GM12878 (cell line): ENCODE data around the gene HYAL4. TPM values are rescaled to one million over a fixed set of nuclear protein-coding genes. Genes with fewer than 3 reads are reported as not detected.

Source experiments
- ATAC-seq: fragments of 200-7000 bp; cut with Tn5 transposase; 3 replicates; pipeline ENCODE4 v1.9.1; 2020; ENCODE audit warnings: mild to moderate bottlenecking, moderate library complexity
- BruUV-seq: library from RNA; stranded (reverse); fragments of 400-500 nt; replicated peaks from 2 replicates; lab custom pipeline; 2021; lab: Mats Ljungman, UMichigan
- CTCF ChIA-PET: fragments of 300-600 bp; sonication (Branson Sonifier 250); formaldehyde crosslinking; extraction: SDS; loops from one replicate; lab custom pipeline; 2021; ENCODE audit warnings: inconsistent platforms; lab: Yijun Ruan, JAX
- POLR2A ChIA-PET: fragments of 350-600 bp; formaldehyde crosslinking; extraction: SDS; loops from one replicate; lab custom pipeline; 2021; ENCODE audit warnings: inconsistent platforms; lab: Charles Lee
- RAD21 ChIA-PET: fragments of 300-600 bp; sonication (Branson Sonifier 250); formaldehyde crosslinking; loops from one replicate; lab custom pipeline; 2023; ENCODE audit warnings: antibody characterized with exemption; ENCODE audit not compliant: unreplicated experiment; lab: Charles Lee
- SMC1A ChIA-PET: fragments of 300-600 bp; sonication (Branson Sonifier 250); formaldehyde crosslinking; loops from one replicate; lab custom pipeline; 2023; ENCODE audit not compliant: unreplicated experiment, uncharacterized antibody; lab: Charles Lee
- DNase-seq: peaks from one replicate; pipeline ENCODE4 v3.0.0-alpha.2; 2011; ENCODE audit warnings: low read depth, low spot score
- FAIRE-seq: peaks from 3 replicates; lab custom pipeline; 2011; peaks lifted over from hg19 to GRCh38; lab: Jason Lieb, UNC
- H2AFZ ChIP-seq: 2 replicates; pipeline ENCODE4 v1.6.0; 2011; ENCODE audit warnings: low read depth, low read length, control low read depth; ENCODE audit not compliant: control insufficient read depth
- H3K27ac ChIP-seq: 2 replicates; pipeline ENCODE4 v1.5.1; 2011; ENCODE audit warnings: control low read depth; ENCODE audit not compliant: control insufficient read depth, insufficient read depth
- H3K27me3 ChIP-seq, 2 experiments: replicated peaks in 1 of 2; 2 replicates each; pipeline versions ENCODE4 v1.6.0 to v1.6.1; 2011; ENCODE audit warnings: low read length in 1 of 2; ENCODE audit not compliant: control insufficient read depth in 2 of 2, insufficient read depth in 2 of 2
- H3K36me3 ChIP-seq, 2 experiments: 2 replicates each; pipeline ENCODE4 v1.5.1; 2011; ENCODE audit warnings: low read length in 1 of 2; ENCODE audit not compliant: control insufficient read depth in 2 of 2, insufficient read depth in 2 of 2
- H3K4me1 ChIP-seq: 2 replicates; pipeline ENCODE4 v1.6.1; 2011; ENCODE audit warnings: mild to moderate bottlenecking, low read length, moderate library complexity, mixed read lengths; ENCODE audit not compliant: control insufficient read depth, insufficient read depth
- H3K4me2 ChIP-seq: 2 replicates; pipeline ENCODE4 v1.6.0; 2011; ENCODE audit warnings: control low read depth; ENCODE audit not compliant: control insufficient read depth, insufficient read depth
- H3K4me3 ChIP-seq: fragments of 200-600 bp; sonication (generic); 2 replicates; pipeline ENCODE4 v1.5.1; 2016
- H3K79me2 ChIP-seq: 2 replicates; pipeline ENCODE4 v1.6.0; 2011; ENCODE audit warnings: low read length; ENCODE audit not compliant: control insufficient read depth, insufficient read depth
- H3K9ac ChIP-seq: 2 replicates; pipeline ENCODE4 v1.8.0; 2011; ENCODE audit warnings: low read length, control low read depth, mixed read lengths; ENCODE audit not compliant: control insufficient read depth, insufficient read depth
- H3K9me3 ChIP-seq: replicated peaks from 3 replicates; pipeline ENCODE4 v1.5.1; 2011; ENCODE audit warnings: mild to moderate bottlenecking, low read length; ENCODE audit not compliant: control insufficient read depth, insufficient read depth
- H4K20me1 ChIP-seq: 2 replicates; pipeline ENCODE4 v1.6.0; 2011; ENCODE audit not compliant: control insufficient read depth, insufficient read depth
- FOXK2 ChIP-seq: fragments of 450-650 bp; IDR thresholded peaks from 2 replicates; pipeline ENCODE4 v1.6.1; 2017; ENCODE audit warnings: mild to moderate bottlenecking, moderate library complexity
- HDGF ChIP-seq: fragments of 450-650 bp; IDR thresholded peaks from 2 replicates; pipeline ENCODE4 v1.6.1; 2016; ENCODE audit warnings: antibody characterized with exemption
- IRF4 ChIP-seq: IDR thresholded peaks from 2 replicates; pipeline ENCODE4 v1.6.1; 2011; ENCODE audit warnings: low read depth, low read length
- JUND ChIP-seq: IDR thresholded peaks from 2 replicates; pipeline ENCODE4 v1.6.1; 2012; ENCODE audit warnings: low read depth, mild to moderate bottlenecking, low read length, improper control_type of control experiment, moderate library complexity
- MEF2A ChIP-seq: IDR thresholded peaks from 2 replicates; pipeline ENCODE4 v1.6.1; 2011; ENCODE audit warnings: low read depth, mild to moderate bottlenecking, low read length, moderate library complexity; ENCODE audit not compliant: insufficient read depth
- MYB ChIP-seq: fragments of 150-350 bp; IDR thresholded peaks from 2 replicates; pipeline ENCODE4 v1.6.1; 2014; ENCODE audit warnings: mild to moderate bottlenecking, low read depth, low read length, borderline replicate concordance
- NFIC ChIP-seq: IDR thresholded peaks from 2 replicates; pipeline ENCODE4 v1.6.1; 2012; ENCODE audit warnings: low read depth, mild to moderate bottlenecking, inconsistent platforms, low read length, moderate library complexity
- SIN3A ChIP-seq: IDR thresholded peaks from 2 replicates; pipeline ENCODE4 v1.6.1; 2012; ENCODE audit warnings: low read depth, low read length, improper control_type of control experiment
- SMARCA5 ChIP-seq: fragments of 450-650 bp; IDR thresholded peaks from 2 replicates; pipeline ENCODE4 v1.6.1; 2017; ENCODE audit warnings: mild to moderate bottlenecking
- STAT1 ChIP-seq: fragments of 450-650 bp; conservative IDR thresholded peaks from 2 replicates; pipeline ENCODE4 v1.6.1; 2014; ENCODE audit warnings: antibody characterized with exemption, mild to moderate bottlenecking
- SUZ12 ChIP-seq: fragments of 200-600 bp; sonication (generic); IDR thresholded peaks from one replicate; pipeline ENCODE4 v1.6.1; 2018; ENCODE audit warnings: antibody characterized with exemption, mild to moderate bottlenecking; ENCODE audit not compliant: unreplicated experiment
- ZBED1 ChIP-seq: IDR thresholded peaks from 2 replicates; pipeline ENCODE4 v1.6.1; 2016; ENCODE audit warnings: borderline replicate concordance
- WGBS: methylation state at CpG from one replicate; pipeline ENCODE4 v1.1.6; 2016; ENCODE audit warnings: low lambda C conversion rate; ENCODE audit not compliant: insufficient replicate concordance, insufficient coverage; ENCODE audit errors: missing lambda C conversion rate; 5-methylcytosine and 5-hydroxymethylcytosine counted together
- in situ Hi-C: fragments of 300-500 bp; cut with MboI; formaldehyde crosslinking; loops from 9 replicates; pipeline ENCODE4 v1.14.3; 2018; ENCODE audit warnings: mixed read lengths
- intact Hi-C: fragments of 100-400 bp; cut with micrococcal nuclease; formaldehyde crosslinking; loops from one replicate; pipeline ENCODE4 v1.14.2; 2022; ENCODE audit not compliant: unreplicated experiment
- polyA plus RNA-seq, 11 experiments: library from polyadenylated mRNA; depleted of rRNA in 4 of 11; unstranded in 6 of 11; stranded (reverse) in 5 of 11; fragments of >200 nt; fragmentation: Nextera tagmentation in 4 of 11; fragmentation: Illumina TruSeq in 1 of 11; extraction: Ambion mirVana in 4 of 11; extraction: Trizol in 1 of 11; gene quantifications; 1 replicate in 1 of 11; 2 replicates in 10 of 11; pipeline versions ENCODE4 v1.2.1 to v1.2.3, GENCODE V29; 2011 to 2016; ENCODE audit warnings: inconsistent platforms in 2 of 11, missing spikeins in 2 of 11, low read depth in 1 of 11
- total RNA-seq, 4 experiments: library from RNA; depleted of rRNA in 3 of 4; stranded (reverse); fragments of >200 nt in 3 of 4; fragmentation: Illumina TruSeq in 1 of 4; extraction: Trizol in 1 of 4; gene quantifications; 2 replicates each; pipeline versions ENCODE4 v1.2.1 to v1.2.3, GENCODE V29; 2013 to 2021
- TF ChIP-seq, protein P1 (sequence below): fragments of 450-650 bp; IDR thresholded peaks from 2 replicates; pipeline ENCODE4 v1.6.1; 2018; ENCODE audit warnings: mild to moderate bottlenecking, low read depth, moderate library complexity; ENCODE audit not compliant: partially characterized antibody
- TF ChIP-seq, protein P2 (sequence below): fragments of 150-350 bp; IDR thresholded peaks from 2 replicates; pipeline ENCODE4 v1.6.1; 2014; ENCODE audit warnings: mild to moderate bottlenecking, low read depth, low read length
- TF ChIP-seq, protein P3 (sequence below): IDR thresholded peaks from 2 replicates; pipeline ENCODE4 v1.6.1; 2011; ENCODE audit warnings: low read depth, mild to moderate bottlenecking, low read length, moderate library complexity, borderline replicate concordance; ENCODE audit errors: extremely low read depth
- TF ChIP-seq, protein P4 (sequence below): IDR thresholded peaks from 2 replicates; pipeline ENCODE4 v1.6.1; 2011; ENCODE audit warnings: borderline replicate concordance, low read depth, mild to moderate bottlenecking, moderate library complexity, low read length; ENCODE audit not compliant: insufficient read depth, poor library complexity, severe bottlenecking
- TF ChIP-seq, protein P5 (sequence below): IDR thresholded peaks from 2 replicates; pipeline ENCODE4 v1.6.1; 2012; ENCODE audit warnings: low read depth, low read length, improper control_type of control experiment

Gene HYAL4
- total and polyA plus RNA-seq, 10 of the 15 experiments (the other 5 are each of a cell fraction or from before 2014, with no cell fraction given): 0.14 to 0.88 (median 0.26) TPM; not detected in 1

DNA sequence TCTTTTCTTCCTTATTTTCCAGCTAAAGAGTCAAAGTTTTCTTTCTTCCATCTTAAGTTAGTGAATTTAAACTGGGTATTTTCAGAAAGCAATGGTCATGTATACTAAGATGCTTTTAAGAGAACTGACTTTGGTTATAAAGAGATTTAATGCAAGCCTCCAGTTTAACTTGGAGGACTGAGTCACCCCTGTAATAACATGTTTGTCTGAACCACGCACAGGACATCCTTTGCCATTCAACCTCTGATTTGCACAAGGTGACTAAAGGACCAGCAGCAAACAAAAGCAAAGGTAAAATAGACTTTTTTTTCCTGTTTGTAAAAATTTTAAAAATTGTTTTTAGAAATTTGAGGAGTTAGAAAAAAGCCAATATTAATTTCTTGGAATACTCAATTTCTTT is 2.9 kb downstream of the HYAL4 start (continued):
- TF ChIP-seq, protein P1, sequence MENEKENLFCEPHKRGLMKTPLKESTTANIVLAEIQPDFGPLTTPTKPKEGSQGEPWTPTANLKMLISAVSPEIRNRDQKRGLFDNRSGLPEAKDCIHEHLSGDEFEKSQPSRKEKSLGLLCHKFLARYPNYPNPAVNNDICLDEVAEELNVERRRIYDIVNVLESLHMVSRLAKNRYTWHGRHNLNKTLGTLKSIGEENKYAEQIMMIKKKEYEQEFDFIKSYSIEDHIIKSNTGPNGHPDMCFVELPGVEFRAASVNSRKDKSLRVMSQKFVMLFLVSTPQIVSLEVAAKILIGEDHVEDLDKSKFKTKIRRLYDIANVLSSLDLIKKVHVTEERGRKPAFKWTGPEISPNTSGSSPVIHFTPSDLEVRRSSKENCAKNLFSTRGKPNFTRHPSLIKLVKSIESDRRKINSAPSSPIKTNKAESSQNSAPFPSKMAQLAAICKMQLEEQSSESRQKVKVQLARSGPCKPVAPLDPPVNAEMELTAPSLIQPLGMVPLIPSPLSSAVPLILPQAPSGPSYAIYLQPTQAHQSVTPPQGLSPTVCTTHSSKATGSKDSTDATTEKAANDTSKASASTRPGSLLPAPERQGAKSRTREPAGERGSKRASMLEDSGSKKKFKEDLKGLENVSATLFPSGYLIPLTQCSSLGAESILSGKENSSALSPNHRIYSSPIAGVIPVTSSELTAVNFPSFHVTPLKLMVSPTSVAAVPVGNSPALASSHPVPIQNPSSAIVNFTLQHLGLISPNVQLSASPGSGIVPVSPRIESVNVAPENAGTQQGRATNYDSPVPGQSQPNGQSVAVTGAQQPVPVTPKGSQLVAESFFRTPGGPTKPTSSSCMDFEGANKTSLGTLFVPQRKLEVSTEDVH: no peak
- TF ChIP-seq ZBED1: no peak
- no peak for TF ChIP-seq JUND
- no peak for TF ChIP-seq SMARCA5
- TF ChIP-seq, protein P2, sequence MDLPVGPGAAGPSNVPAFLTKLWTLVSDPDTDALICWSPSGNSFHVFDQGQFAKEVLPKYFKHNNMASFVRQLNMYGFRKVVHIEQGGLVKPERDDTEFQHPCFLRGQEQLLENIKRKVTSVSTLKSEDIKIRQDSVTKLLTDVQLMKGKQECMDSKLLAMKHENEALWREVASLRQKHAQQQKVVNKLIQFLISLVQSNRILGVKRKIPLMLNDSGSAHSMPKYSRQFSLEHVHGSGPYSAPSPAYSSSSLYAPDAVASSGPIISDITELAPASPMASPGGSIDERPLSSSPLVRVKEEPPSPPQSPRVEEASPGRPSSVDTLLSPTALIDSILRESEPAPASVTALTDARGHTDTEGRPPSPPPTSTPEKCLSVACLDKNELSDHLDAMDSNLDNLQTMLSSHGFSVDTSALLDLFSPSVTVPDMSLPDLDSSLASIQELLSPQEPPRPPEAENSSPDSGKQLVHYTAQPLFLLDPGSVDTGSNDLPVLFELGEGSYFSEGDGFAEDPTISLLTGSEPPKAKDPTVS: no peak
- TF ChIP-seq IRF4: no peak
- TF ChIP-seq, all 136 proteins: peak for 0

DNA sequence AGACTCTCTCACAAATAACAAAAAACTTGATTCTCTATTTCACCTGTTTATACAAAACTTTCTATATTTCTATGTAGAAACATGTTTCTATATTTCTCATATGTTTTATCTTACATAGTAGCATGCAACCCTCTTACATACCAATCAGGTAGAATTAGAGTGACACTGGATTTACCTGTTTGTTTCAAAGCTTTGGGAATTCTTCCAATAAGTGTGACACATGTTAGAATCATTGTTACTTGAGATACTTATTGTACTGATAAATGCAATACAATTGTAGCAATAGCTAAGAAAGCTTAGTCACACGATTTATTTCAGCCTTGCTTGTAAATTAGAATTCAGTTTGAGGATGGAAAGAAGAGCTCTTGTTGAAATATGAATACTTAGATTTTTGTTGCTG is 4.9 kb downstream of the HYAL4 start:
- intact Hi-C loops (no loop called here), in situ Hi-C loops (no loop called here)
- Histone ChIP-seq H3K27me3 (no peaks in the 10 kb centered on the region), H3K4me1 (no peaks in the 10 kb centered on the region), H3K4me3 (no peak overlapping the region), H3K9ac (no peak overlapping the region), H4K20me1 (no peaks in the 10 kb centered on the region), H2AFZ (no peak overlapping the region), H3K36me3 (no peaks in the 10 kb centered on the region), H3K27ac (no peak overlapping the region), H3K4me2 (no peak overlapping the region), H3K79me2 (no peaks in the 10 kb centered on the region), H3K9me3 (no peaks in the 10 kb centered on the region)
- POLR2A ChIA-PET: no interaction called here
- 3% methylated on average over 1 of the region's 1 CpG for WGBS
- DNase-seq (no peak), FAIRE-seq (no peak), ATAC-seq (no peak)
- SMC1A ChIA-PET: interaction anchor here (1.3 kb wide), 1 partner anchor 15 kb away, joined by 3 read pairs; no protein-coding TSS in a partner anchor
- RAD21 ChIA-PET: no interaction called here
- CTCF ChIA-PET: interaction anchor here (1.1 to 1.5 kb wide), 3 partner anchors 15 to 52 kb away, joined by 3 to 7 read pairs (median 4); no protein-coding TSS in a partner anchor
- no TSS peak for BruUV-seq
- no peak for TF ChIP-seq SIN3A
- TF ChIP-seq, protein P3, sequence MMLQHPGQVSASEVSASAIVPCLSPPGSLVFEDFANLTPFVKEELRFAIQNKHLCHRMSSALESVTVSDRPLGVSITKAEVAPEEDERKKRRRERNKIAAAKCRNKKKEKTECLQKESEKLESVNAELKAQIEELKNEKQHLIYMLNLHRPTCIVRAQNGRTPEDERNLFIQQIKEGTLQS: no peak
- no peak for TF ChIP-seq HDGF
- TF ChIP-seq, protein P4, sequence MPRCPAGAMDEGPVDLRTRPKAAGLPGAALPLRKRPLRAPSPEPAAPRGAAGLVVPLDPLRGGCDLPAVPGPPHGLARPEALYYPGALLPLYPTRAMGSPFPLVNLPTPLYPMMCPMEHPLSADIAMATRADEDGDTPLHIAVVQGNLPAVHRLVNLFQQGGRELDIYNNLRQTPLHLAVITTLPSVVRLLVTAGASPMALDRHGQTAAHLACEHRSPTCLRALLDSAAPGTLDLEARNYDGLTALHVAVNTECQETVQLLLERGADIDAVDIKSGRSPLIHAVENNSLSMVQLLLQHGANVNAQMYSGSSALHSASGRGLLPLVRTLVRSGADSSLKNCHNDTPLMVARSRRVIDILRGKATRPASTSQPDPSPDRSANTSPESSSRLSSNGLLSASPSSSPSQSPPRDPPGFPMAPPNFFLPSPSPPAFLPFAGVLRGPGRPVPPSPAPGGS: no peak
- no peak for TF ChIP-seq NFIC
- TF ChIP-seq, protein P5, sequence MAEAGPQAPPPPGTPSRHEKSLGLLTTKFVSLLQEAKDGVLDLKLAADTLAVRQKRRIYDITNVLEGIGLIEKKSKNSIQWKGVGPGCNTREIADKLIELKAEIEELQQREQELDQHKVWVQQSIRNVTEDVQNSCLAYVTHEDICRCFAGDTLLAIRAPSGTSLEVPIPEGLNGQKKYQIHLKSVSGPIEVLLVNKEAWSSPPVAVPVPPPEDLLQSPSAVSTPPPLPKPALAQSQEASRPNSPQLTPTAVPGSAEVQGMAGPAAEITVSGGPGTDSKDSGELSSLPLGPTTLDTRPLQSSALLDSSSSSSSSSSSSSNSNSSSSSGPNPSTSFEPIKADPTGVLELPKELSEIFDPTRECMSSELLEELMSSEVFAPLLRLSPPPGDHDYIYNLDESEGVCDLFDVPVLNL: no peak
- TF ChIP-seq SUZ12: no peak
- TF ChIP-seq MEF2A: no peak
- TF ChIP-seq STAT1: no peak
- TF ChIP-seq FOXK2: no peak
- no peak for TF ChIP-seq MYB
